C4-2B (cell line): ENCODE measurements around the gene CATSPER3.

ENCODE experiments used
- H3K27ac ChIP-seq: fragments of 450-650 bp; 2 replicates; pipeline ENCODE4 v1.5.1; 2017
- CTCF ChIP-seq: fragments of 450-650 bp; conservative IDR thresholded peaks from 2 replicates; pipeline ENCODE4 v1.5.1; 2017; ENCODE audit warnings: mild to moderate bottlenecking
- ZFX ChIP-seq: fragments of 450-650 bp; IDR thresholded peaks from 2 replicates; pipeline ENCODE4 v1.6.1; 2017

Gene CATSPER3

DNA sequence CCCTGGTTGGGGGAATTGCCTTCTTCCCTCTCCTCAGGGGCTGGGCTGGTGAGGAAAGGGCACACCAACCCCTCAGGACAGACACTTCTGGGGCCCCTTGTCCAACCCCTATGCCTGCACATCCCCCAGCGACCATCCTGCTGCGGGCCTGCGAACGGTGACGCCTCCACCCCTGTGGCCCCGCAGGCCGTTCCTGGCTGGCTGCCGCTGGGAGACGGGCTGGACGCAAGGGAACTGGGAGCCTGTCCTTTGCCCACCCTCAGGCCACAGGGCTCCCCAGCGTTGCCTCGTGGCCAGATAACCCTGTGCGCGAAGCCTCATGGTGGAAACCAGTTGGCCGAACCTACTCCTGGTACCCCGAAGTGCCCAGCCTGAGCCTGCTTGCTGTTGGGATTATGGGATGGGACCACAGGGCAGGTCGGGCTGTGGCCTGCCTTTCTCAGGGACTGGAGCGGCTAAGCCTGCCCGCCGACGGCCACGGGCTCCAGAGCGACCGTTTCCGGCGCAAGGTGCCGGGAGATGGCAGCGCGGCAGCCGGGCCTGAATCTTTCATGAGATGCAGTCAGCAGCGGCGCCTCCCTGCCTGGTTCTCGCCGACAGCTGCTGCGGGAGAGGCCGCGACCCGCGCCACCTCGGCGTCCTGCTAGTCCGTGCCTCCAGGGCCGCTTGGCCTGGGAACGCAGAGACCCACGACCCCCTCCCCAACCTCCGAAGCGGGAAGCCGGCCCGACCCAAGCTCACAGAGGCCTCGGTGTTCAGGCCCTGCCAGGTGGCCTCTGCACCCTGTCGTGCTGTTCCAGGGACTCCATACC, 72.8 kb downstream of the CATSPER3 start:
- TF ChIP-seq ZFX = no peak
- TF ChIP-seq CTCF = no peak
- no peak overlapping the region for H3K27ac ChIP-seq

GRCh38 chr5:135041145-135041587, 73.5 kb downstream of the CATSPER3 start:
- no peak overlapping the region for H3K27ac ChIP-seq
- no peak for TF ChIP-seq ZFX
- TF ChIP-seq CTCF = no peak

GRCh38 chr5:135041726-135042125, 74.0 kb downstream of the CATSPER3 start:
- no peak for TF ChIP-seq ZFX
- TF ChIP-seq CTCF = no peak
- H3K27ac ChIP-seq = no peak overlapping the region

DNA sequence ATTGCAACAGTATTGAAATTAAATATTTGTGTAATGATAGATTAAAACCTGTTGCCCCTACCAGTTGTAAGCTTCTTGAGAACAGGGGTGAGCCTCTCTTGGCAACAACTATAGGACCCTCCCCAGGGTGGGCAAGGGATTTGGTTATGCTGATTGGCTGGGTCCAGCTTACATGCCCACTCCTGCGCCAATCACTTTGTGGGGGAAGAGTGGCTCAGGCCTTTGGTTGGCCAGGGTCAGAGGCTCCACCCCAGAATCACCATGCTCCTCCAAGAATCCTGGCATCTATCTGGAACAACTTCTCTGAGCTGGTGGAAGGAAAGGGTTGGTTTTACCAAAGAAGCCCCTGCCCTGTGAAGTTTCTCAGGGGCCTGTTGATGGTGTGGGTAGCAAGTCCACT, 74.9 kb downstream of the CATSPER3 start:
- TF ChIP-seq ZFX = no peak
- no peak for TF ChIP-seq CTCF
- H3K27ac ChIP-seq = no peak overlapping the region

GRCh38 chr5:135045488-135045887, 77.8 kb downstream of the CATSPER3 start:
- H3K27ac ChIP-seq = no peak overlapping the region
- no peak for TF ChIP-seq CTCF

GRCh38 chr5:135046661-135047346, 79.1 kb downstream of the CATSPER3 start:
- TF ChIP-seq CTCF = no peak
- TF ChIP-seq ZFX = no peak
- peak overlapping the region; percentile 47; the same call in 1 of the 2 replicates for H3K27ac ChIP-seq

DNA sequence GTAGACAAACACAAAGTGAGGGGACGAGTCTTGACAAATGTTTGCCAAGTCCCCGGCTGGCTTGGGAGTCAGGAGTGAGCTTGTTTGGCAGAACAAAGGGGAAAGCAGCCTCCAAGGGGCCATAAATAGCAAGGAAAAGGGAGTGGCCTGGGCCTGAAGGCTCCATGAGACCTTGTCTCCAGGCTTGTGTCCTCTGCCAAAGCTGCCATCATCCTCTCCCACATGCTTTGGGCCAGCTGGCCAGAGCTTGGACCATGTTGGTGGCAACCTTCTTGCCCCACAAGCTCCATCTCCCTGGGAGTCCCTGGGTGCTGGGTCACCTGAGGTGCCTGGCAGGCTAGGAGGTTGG, 79.6 kb downstream of the CATSPER3 start:
- peak overlapping the region; percentile 47 for H3K27ac ChIP-seq

More for the DNA sequence above, 79.6 kb downstream of the CATSPER3 start:
- no peak for TF ChIP-seq ZFX
- TF ChIP-seq CTCF = no peak
